ENCODE results near the gene DOCK2.

Gene DOCK2

DNA sequence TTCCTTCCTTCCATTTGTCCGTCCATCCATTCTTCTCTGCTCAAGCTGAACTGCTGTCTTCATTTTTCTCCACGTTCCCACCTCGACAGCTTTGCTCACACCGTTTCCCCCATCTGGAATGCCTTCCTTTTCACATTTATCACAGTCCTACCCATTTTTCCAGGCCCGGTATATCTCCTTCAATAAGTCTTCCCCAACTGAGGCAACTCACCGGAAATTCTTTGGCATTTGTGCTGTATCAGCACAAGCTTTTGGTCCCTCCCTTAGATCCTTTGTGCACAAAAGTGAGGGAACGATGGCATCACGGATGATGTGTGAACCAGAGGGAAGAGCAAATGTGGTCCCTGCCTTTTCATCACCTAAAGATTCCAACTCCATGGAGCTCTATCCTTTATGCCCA is 388.8 kb downstream of the DOCK2 start:
- H3K27ac ChIP-seq = no peak overlapping the region
- TF ChIP-seq, protein P1, sequence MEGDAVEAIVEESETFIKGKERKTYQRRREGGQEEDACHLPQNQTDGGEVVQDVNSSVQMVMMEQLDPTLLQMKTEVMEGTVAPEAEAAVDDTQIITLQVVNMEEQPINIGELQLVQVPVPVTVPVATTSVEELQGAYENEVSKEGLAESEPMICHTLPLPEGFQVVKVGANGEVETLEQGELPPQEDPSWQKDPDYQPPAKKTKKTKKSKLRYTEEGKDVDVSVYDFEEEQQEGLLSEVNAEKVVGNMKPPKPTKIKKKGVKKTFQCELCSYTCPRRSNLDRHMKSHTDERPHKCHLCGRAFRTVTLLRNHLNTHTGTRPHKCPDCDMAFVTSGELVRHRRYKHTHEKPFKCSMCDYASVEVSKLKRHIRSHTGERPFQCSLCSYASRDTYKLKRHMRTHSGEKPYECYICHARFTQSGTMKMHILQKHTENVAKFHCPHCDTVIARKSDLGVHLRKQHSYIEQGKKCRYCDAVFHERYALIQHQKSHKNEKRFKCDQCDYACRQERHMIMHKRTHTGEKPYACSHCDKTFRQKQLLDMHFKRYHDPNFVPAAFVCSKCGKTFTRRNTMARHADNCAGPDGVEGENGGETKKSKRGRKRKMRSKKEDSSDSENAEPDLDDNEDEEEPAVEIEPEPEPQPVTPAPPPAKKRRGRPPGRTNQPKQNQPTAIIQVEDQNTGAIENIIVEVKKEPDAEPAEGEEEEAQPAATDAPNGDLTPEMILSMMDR (IDR thresholded peaks at IDR 0.05) = no peak
- no peak for TF ChIP-seq ZFX (IDR thresholded peaks at IDR 0.05; ENCODE audit: borderline replicate concordance)

DNA sequence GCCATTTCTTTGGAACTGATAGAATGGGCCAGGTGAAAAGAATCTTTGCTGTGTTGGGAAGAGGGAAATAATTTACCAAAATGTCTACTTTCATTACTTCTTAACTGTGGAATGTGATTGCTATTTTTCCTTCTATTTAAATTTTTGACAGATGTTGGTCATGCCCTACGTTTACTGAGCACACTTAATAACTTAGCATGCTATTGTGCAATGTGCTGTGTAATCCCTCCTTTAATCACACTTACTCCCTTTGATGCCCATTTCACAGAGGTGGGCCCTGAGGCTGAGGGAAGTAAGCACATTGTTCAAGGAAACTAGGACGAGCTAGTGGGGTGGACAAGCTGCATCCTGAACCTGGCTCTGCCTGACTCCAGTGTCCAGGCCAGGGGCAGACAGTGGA is 391.0 kb downstream of the DOCK2 start:
- no peak overlapping the region for H3K27ac ChIP-seq
- TF ChIP-seq, protein P1 (IDR thresholded peaks at IDR 0.05) = no peak

GRCh38 chr5:170034231-170034630 is 397.2 kb downstream of the DOCK2 start:
- H3K27ac ChIP-seq = no peak overlapping the region
- TF ChIP-seq, protein P1 (IDR thresholded peaks at IDR 0.05) = no peak
- TF ChIP-seq ZFX (IDR thresholded peaks at IDR 0.05; ENCODE audit: borderline replicate concordance) = no peak

GRCh38 chr5:170038241-170038640 is 401.2 kb downstream of the DOCK2 start:
- H3K27ac ChIP-seq = no peak overlapping the region
- no peak for TF ChIP-seq ZFX (IDR thresholded peaks at IDR 0.05; ENCODE audit: borderline replicate concordance)
- TF ChIP-seq, protein P1 (IDR thresholded peaks at IDR 0.05) = no peak

- H3K27ac ChIP-seq = no peak overlapping the region
- TF ChIP-seq ZFX (IDR thresholded peaks at IDR 0.05; ENCODE audit: borderline replicate concordance) = no peak
- TF ChIP-seq, protein P1 (IDR thresholded peaks at IDR 0.05) = no peak
These were observed 402.8 kb downstream of the DOCK2 start for GRCh38 chr5:170039830-170040229.

DNA sequence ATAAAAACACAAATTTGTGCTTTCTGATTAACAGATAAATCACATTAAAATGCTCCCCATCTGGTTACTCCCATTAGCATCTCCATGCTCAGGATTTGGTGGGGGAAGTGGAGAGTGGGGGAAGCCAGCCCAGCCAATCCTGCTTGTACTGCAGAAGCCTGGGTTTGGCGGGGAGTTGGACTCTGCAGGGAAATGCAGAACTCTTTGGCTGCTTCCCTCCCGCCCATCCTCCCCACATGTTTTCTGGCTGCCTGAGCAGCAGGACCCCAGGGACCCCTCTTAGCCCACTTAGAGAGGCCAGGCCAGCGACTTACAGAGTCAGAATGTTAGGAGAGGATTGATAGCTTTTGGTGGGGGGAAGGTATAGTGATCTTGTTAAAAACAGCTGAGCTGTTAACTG is 409.2 kb downstream of the DOCK2 start:
- no peak overlapping the region for H3K27ac ChIP-seq
- TF ChIP-seq, protein P1 (IDR thresholded peaks at IDR 0.05) = no peak
- no peak for TF ChIP-seq ZFX (IDR thresholded peaks at IDR 0.05; ENCODE audit: borderline replicate concordance)

DNA sequence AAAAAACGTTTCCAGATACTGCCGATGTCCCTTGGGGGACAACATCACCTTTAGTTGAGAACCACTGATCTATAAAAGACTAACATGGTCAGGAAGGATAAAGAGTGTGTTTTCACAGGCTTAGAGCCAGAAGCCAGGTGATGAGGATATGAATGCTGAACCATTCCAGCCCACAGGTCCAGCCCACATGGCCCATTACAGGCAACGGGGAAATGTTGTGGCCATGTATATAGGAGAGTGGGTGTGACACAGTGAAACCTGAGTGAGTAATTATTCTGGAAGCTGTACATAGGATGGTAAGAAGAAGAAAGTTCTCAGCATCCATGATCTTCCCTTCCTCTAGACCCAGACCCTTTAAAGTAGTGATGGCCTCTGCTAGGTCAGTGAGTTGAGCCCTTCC is 412.6 kb downstream of the DOCK2 start:
- H3K27ac ChIP-seq = no peak overlapping the region
- TF ChIP-seq, protein P1 (IDR thresholded peaks at IDR 0.05) = no peak
- no peak for TF ChIP-seq ZFX (IDR thresholded peaks at IDR 0.05; ENCODE audit: borderline replicate concordance)
